CD14-positive monocyte (primary cell): Measurements from ENCODE around the gene PDGFA. TPM values are rescaled to one million over a fixed set of nuclear protein-coding genes. Genes with fewer than 3 reads are reported as not detected.

Experiments used
- DNase-seq, 3 donors: peaks; one replicate each; pipeline ENCODE4 v3.0.0-alpha.2; 2011 to 2022
- H2AFZ ChIP-seq: 2 replicates; pipeline ENCODE4 v1.6.0; 2012; ENCODE audit warnings: mild to moderate bottlenecking, low read depth, low read length, inconsistent platforms; ENCODE audit not compliant: insufficient read depth, poor library complexity, severe bottlenecking
- H3K27ac ChIP-seq, 2 donors: 1 replicate in 1 of 2; 2 replicates in 1 of 2; pipeline ENCODE4 v1.5.1; 2012 to 2013; ENCODE audit warnings: low read length in 2 of 2, control low read depth in 1 of 2, inconsistent platforms in 1 of 2, low read depth in 1 of 2, mild to moderate bottlenecking in 1 of 2
- H3K27me3 ChIP-seq, 2 donors: one replicate each; pipeline versions ENCODE4 v1.6.0 to v1.6.1; 2011 to 2013; ENCODE audit warnings: low read length in 2 of 2; ENCODE audit not compliant: control insufficient read depth in 2 of 2, insufficient read depth in 2 of 2
- H3K36me3 ChIP-seq, 2 donors: replicated peaks in 1 of 2; 1 replicate in 1 of 2; 2 replicates in 1 of 2; pipeline versions ENCODE4 v1.5.1 to v1.6.1; 2012 to 2013; ENCODE audit warnings: low read length in 2 of 2, control low read depth in 1 of 2, inconsistent platforms in 1 of 2, mild to moderate bottlenecking in 1 of 2; ENCODE audit not compliant: insufficient read depth in 2 of 2, control insufficient read depth in 1 of 2
- H3K4me1 ChIP-seq, 2 donors: 1 replicate in 1 of 2; 2 replicates in 1 of 2; pipeline versions ENCODE4 v1.5.1 to v1.6.1; 2012 to 2013; ENCODE audit warnings: low read length in 2 of 2, control low read depth in 1 of 2, inconsistent platforms in 1 of 2, mild to moderate bottlenecking in 1 of 2, moderate library complexity in 1 of 2; ENCODE audit not compliant: insufficient read depth in 2 of 2, control insufficient read depth in 1 of 2
- H3K4me2 ChIP-seq: replicated peaks from 2 replicates; pipeline ENCODE3; 2012; ENCODE audit warnings: low read length, moderate library complexity, mild to moderate bottlenecking; ENCODE audit not compliant: poor library complexity, severe bottlenecking; ENCODE audit errors: extremely low read depth
- H3K4me3 ChIP-seq, 3 experiments: fragments of 200-600 bp in 1 of 3; sonication (generic) in 1 of 3; replicated peaks in 1 of 3; 1 replicate in 2 of 3; 2 replicates in 1 of 3; pipeline ENCODE4 v1.5.1; 2011 to 2013; ENCODE audit warnings: low read length in 3 of 3, mild to moderate bottlenecking in 3 of 3, control low read depth in 2 of 3, low read depth in 2 of 3, inconsistent platforms in 1 of 3, moderate library complexity in 1 of 3
- H3K79me2 ChIP-seq: 2 replicates; pipeline ENCODE4 v1.6.0; 2012; ENCODE audit warnings: mild to moderate bottlenecking, control low read depth, inconsistent platforms, low read length, moderate library complexity; ENCODE audit not compliant: insufficient read depth
- H3K9ac ChIP-seq: 2 replicates; pipeline ENCODE4 v1.6.0; 2017; ENCODE audit warnings: low read length, mild to moderate bottlenecking; ENCODE audit not compliant: insufficient read depth, poor library complexity, severe bottlenecking
- H3K9me3 ChIP-seq, 2 donors: replicated peaks in 1 of 2; 1 replicate in 1 of 2; 2 replicates in 1 of 2; pipeline versions ENCODE4 v1.5.1 to v1.6.1; 2012 to 2013; ENCODE audit warnings: low read length in 2 of 2, control low read depth in 1 of 2; ENCODE audit not compliant: control insufficient read depth in 1 of 2, insufficient read depth in 1 of 2
- H4K20me1 ChIP-seq: 2 replicates; pipeline ENCODE4 v1.6.0; 2012; ENCODE audit warnings: mild to moderate bottlenecking, low read length, control low read depth, moderate library complexity; ENCODE audit not compliant: insufficient read depth
- H3K27ac Mint-ChIP-seq, 7 donors: one replicate each; pipeline ENCODE4 v1.8.0; 2020; ENCODE audit warnings: mild to moderate bottlenecking in 7 of 7, mixed read lengths in 7 of 7, moderate library complexity in 6 of 7, inconsistent platforms in 2 of 7
- H3K27me3 Mint-ChIP-seq, 3 donors: one replicate each; pipeline ENCODE4 v1.8.0; 2021 to 2022; ENCODE audit warnings: low read depth in 3 of 3, mild to moderate bottlenecking in 3 of 3, mixed read lengths in 3 of 3, moderate library complexity in 3 of 3, inconsistent platforms in 1 of 3
- H3K36me3 Mint-ChIP-seq, 2 donors: one replicate each; pipeline ENCODE4 v1.8.0; 2020; ENCODE audit warnings: mixed read lengths in 2 of 2, inconsistent platforms in 1 of 2, mild to moderate bottlenecking in 1 of 2
- H3K4me1 Mint-ChIP-seq: one replicate; pipeline ENCODE4 v1.8.0; 2020; ENCODE audit warnings: mild to moderate bottlenecking, mixed read lengths
- H3K4me3 Mint-ChIP-seq, 2 donors: one replicate each; pipeline ENCODE4 v1.8.0; 2020; ENCODE audit warnings: mild to moderate bottlenecking in 2 of 2, mixed read lengths in 2 of 2, moderate library complexity in 1 of 2
- H3K9me3 Mint-ChIP-seq, 7 donors: one replicate each; pipeline ENCODE4 v1.8.0; 2020 to 2022; ENCODE audit warnings: mixed read lengths in 7 of 7, mild to moderate bottlenecking in 6 of 7, moderate library complexity in 6 of 7, inconsistent platforms in 2 of 7
- CTCF ChIP-seq: fragments of 200-600 bp; IDR thresholded peaks from one replicate; pipeline ENCODE4 v1.8.0; 2022; ENCODE audit warnings: antibody characterized with exemption, mild to moderate bottlenecking
- WGBS: methylation state at CpG from one replicate; pipeline ENCODE4 v1.1.5; 2013; ENCODE audit warnings: missing lambda C conversion rate; ENCODE audit not compliant: insufficient coverage; 5-methylcytosine and 5-hydroxymethylcytosine counted together
- intact Hi-C, 2 donors: fragments of 100-400 bp; cut with micrococcal nuclease; formaldehyde crosslinking; loops; one replicate each; pipeline versions ENCODE4 v1.15.0 to v1.15.1; 2023
- polyA plus RNA-seq, 3 donors: library from polyadenylated mRNA; depleted of rRNA in 1 of 3; unstranded in 2 of 3; stranded (reverse) in 1 of 3; fragments of 300-500 nt in 2 of 3; fragments of >200 nt in 1 of 3; fragmentation: Illumina TruSeq in 2 of 3; gene quantifications; 1 replicate in 2 of 3; 2 replicates in 1 of 3; pipeline ENCODE4 v1.2.3, GENCODE V29; 2012 to 2021

Gene PDGFA
- polyA plus RNA-seq, 3 donors: 0.29 TPM; not detected in 2

- no peak for DNase-seq
- intact Hi-C loops: no loop called here
Measured at GRCh38 chr7:485188-486081, 34.2 kb downstream of the PDGFA start.

More at GRCh38 chr7:485188-486081, 34.2 kb downstream of the PDGFA start:
- Mint-ChIP-seq H3K9me3 (peaks cover 0 to 8% (median 3%) of the 10 kb centered on the region in 7 donors), H3K4me3 (no peak overlapping the region), H3K27ac (no peak overlapping the region), H3K27me3 (peaks cover 10 to 14% (median 14%) of the 10 kb centered on the region in 3 donors), H3K4me1 (no peaks in the 10 kb centered on the region), H3K36me3 (no peaks in the 10 kb centered on the region)
- H3K36me3 ChIP-seq: no peaks in the 10 kb centered on the region
- no peaks in the 10 kb centered on the region for H4K20me1 ChIP-seq
- H3K27ac ChIP-seq: no peak overlapping the region
- no peak overlapping the region for H3K4me2 ChIP-seq
- no peak overlapping the region for H3K9ac ChIP-seq
- H3K4me1 ChIP-seq: no peaks in the 10 kb centered on the region
- TF ChIP-seq CTCF: no peak
- H2AFZ ChIP-seq: no peak overlapping the region
- no peaks in the 10 kb centered on the region for H3K79me2 ChIP-seq
- peaks cover 0 to 4% of the 10 kb centered on the region in 2 donors for H3K27me3 ChIP-seq
- H3K4me3 ChIP-seq: no peak overlapping the region
- no peaks in the 10 kb centered on the region for H3K9me3 ChIP-seq
- WGBS: 89% methylated on average over 22 of the region's 25 CpGs
